Neural progenitor cell (in vitro differentiated cells): ENCODE measurements around the gene ITPR2. TPM values are rescaled to one million over a fixed set of nuclear protein-coding genes. Genes with fewer than 3 reads are reported as not detected.

ENCODE experiments used
- DNase-seq: peaks from one replicate; pipeline ENCODE4 v3.0.0-alpha.2; 2016; ENCODE audit warnings: low spot score
- H2AFZ ChIP-seq: fragments of 200-600 bp; sonication (generic); replicated peaks from 2 replicates; pipeline ENCODE4 v1.6.1; 2016; ENCODE audit warnings: antibody characterized with exemption
- H3F3A ChIP-seq: fragments of 200-600 bp; sonication (generic); 2 replicates; pipeline ENCODE4 v1.6.1; 2016; ENCODE audit warnings: antibody characterized with exemption, low read depth
- H3K27ac ChIP-seq: fragments of 200-600 bp; sonication (generic); 2 replicates; pipeline ENCODE4 v1.5.1; 2016; ENCODE audit warnings: mild to moderate bottlenecking
- H3K27me3 ChIP-seq: fragments of 200-600 bp; sonication (generic); 2 replicates; pipeline ENCODE4 v1.6.1; 2016; ENCODE audit warnings: mild to moderate bottlenecking, moderate library complexity
- H3K36me3 ChIP-seq: fragments of 200-600 bp; sonication (generic); 2 replicates; pipeline ENCODE4 v1.5.1; 2016
- H3K4me1 ChIP-seq: fragments of 200-600 bp; sonication (generic); 2 replicates; pipeline ENCODE4 v1.6.1; 2016; ENCODE audit warnings: mixed run types
- H3K4me2 ChIP-seq: fragments of 200-600 bp; sonication (generic); 2 replicates; pipeline ENCODE4 v1.6.1; 2016
- H3K4me3 ChIP-seq: fragments of 200-600 bp; sonication (generic); 2 replicates; pipeline ENCODE4 v1.5.1; 2016
- H3K79me2 ChIP-seq: fragments of 200-600 bp; sonication (generic); 2 replicates; pipeline ENCODE4 v1.6.1; 2016; ENCODE audit warnings: low read depth
- H3K9ac ChIP-seq: fragments of 200-600 bp; sonication (generic); 2 replicates; pipeline ENCODE4 v1.6.1; 2016
- H3K9me3 ChIP-seq: fragments of 200-600 bp; sonication (generic); 2 replicates; pipeline ENCODE4 v1.5.1; 2016; ENCODE audit warnings: low read depth
- H4K20me1 ChIP-seq: fragments of 200-600 bp; sonication (generic); 2 replicates; pipeline ENCODE4 v1.6.1; 2016; ENCODE audit warnings: low read depth
- H3K27ac Mint-ChIP-seq: 3 replicates; pipeline ENCODE4 v1.8.0; 2021; ENCODE audit warnings: mixed read lengths
- H3K27me3 Mint-ChIP-seq: 2 replicates; pipeline ENCODE4 v1.8.0; 2022; ENCODE audit warnings: low read depth, mild to moderate bottlenecking, inconsistent platforms, moderate library complexity, mixed read lengths; ENCODE audit not compliant: insufficient read depth
- H3K36me3 Mint-ChIP-seq: 3 replicates; pipeline ENCODE4 v1.8.0; 2021; ENCODE audit warnings: mixed read lengths
- H3K4me1 Mint-ChIP-seq: 3 replicates; pipeline ENCODE4 v1.8.0; 2021; ENCODE audit warnings: mixed read lengths
- H3K4me3 Mint-ChIP-seq: 3 replicates; pipeline ENCODE4 v1.8.0; 2021; ENCODE audit warnings: mild to moderate bottlenecking, moderate library complexity, mixed read lengths
- H3K9me3 Mint-ChIP-seq: 3 replicates; pipeline ENCODE4 v1.8.0; 2020; ENCODE audit warnings: mixed read lengths
- EZH2 ChIP-seq: fragments of 200-600 bp; sonication (generic); IDR thresholded peaks from 2 replicates; pipeline ENCODE4 v1.6.1; 2017; ENCODE audit warnings: antibody characterized with exemption, mild to moderate bottlenecking, moderate library complexity
- EZH2phosphoT487 ChIP-seq: fragments of 200-600 bp; sonication (generic); IDR thresholded peaks from 2 replicates; pipeline ENCODE4 v1.6.1; 2017; ENCODE audit warnings: antibody characterized with exemption
- total RNA-seq: library from RNA; depleted of rRNA; stranded (reverse); fragments of >200 nt; gene quantifications from 2 replicates; pipeline ENCODE4 v1.2.3, GENCODE V29; 2015; ENCODE audit warnings: low replicate concordance
- TF ChIP-seq, protein P1 (sequence below): fragments of 200-600 bp; sonication (generic); IDR thresholded peaks from 2 replicates; pipeline ENCODE4 v1.5.1; 2017; ENCODE audit warnings: antibody characterized with exemption, mild to moderate bottlenecking

ITPR2 gene
- total RNA-seq, 1 donor from 2014 or later, result 11.4 TPM

DNA sequence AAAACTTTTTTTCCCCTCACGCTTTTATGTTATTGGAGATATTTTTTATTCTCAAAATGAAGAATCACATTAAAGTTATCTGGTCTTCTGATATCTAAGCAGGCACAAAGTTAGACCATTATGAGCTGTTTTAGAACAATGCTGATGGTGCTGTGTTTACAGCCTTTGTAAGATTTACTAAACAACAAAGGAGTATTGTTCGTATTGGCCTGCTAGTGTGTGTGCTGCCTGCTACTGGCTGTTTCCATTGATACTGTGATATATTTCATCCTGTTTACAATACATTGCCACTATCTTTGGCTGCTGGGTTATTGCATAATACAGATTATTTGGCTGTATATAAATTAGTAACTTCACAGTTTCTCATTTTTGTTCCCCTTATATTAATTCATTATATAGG lies 220.8 kb downstream of the ITPR2 start:
- no peak overlapping the region for H3K4me3 Mint-ChIP-seq
- Histone ChIP-seq H3K27me3 (no peaks in the 10 kb centered on the region), H2AFZ (no peak overlapping the region), H3K79me2 (no peaks in the 10 kb centered on the region), H3K9ac (no peak overlapping the region), H3K4me1 (no peaks in the 10 kb centered on the region), H3K4me2 (no peak overlapping the region), H3K36me3 (no peaks in the 10 kb centered on the region), H3K27ac (no peak overlapping the region), H4K20me1 (no peaks in the 10 kb centered on the region), H3F3A (no peaks in the 10 kb centered on the region), H3K4me3 (no peak overlapping the region), H3K9me3 (no peaks in the 10 kb centered on the region)
- no peaks in the 10 kb centered on the region for H3K36me3 Mint-ChIP-seq
- no peaks in the 10 kb centered on the region for H3K27me3 Mint-ChIP-seq
- TF ChIP-seq EZH2 (no peak), EZH2phosphoT487 (no peak)
- TF ChIP-seq, protein P1, sequence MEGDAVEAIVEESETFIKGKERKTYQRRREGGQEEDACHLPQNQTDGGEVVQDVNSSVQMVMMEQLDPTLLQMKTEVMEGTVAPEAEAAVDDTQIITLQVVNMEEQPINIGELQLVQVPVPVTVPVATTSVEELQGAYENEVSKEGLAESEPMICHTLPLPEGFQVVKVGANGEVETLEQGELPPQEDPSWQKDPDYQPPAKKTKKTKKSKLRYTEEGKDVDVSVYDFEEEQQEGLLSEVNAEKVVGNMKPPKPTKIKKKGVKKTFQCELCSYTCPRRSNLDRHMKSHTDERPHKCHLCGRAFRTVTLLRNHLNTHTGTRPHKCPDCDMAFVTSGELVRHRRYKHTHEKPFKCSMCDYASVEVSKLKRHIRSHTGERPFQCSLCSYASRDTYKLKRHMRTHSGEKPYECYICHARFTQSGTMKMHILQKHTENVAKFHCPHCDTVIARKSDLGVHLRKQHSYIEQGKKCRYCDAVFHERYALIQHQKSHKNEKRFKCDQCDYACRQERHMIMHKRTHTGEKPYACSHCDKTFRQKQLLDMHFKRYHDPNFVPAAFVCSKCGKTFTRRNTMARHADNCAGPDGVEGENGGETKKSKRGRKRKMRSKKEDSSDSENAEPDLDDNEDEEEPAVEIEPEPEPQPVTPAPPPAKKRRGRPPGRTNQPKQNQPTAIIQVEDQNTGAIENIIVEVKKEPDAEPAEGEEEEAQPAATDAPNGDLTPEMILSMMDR, result no peak
- H3K27ac Mint-ChIP-seq, result no peak overlapping the region
- H3K4me1 Mint-ChIP-seq, result no peaks in the 10 kb centered on the region
- DNase-seq, result peak; percentile 11
- H3K9me3 Mint-ChIP-seq, result no peaks in the 10 kb centered on the region

- Histone ChIP-seq H3K36me3 (no peaks in the 10 kb centered on the region), H3K4me1 (no peaks in the 10 kb centered on the region), H3K9ac (no peak overlapping the region), H3K27me3 (no peaks in the 10 kb centered on the region), H3K79me2 (no peaks in the 10 kb centered on the region), H3K27ac (no peak overlapping the region), H3K9me3 (no peaks in the 10 kb centered on the region), H3K4me2 (no peak overlapping the region), H3K4me3 (no peak overlapping the region), H4K20me1 (no peaks in the 10 kb centered on the region), H2AFZ (no peak overlapping the region), H3F3A (no peaks in the 10 kb centered on the region)
- Mint-ChIP-seq H3K27me3 (no peaks in the 10 kb centered on the region), H3K27ac (no peak overlapping the region), H3K36me3 (no peaks in the 10 kb centered on the region), H3K4me1 (no peaks in the 10 kb centered on the region), H3K4me3 (no peak overlapping the region), H3K9me3 (no peaks in the 10 kb centered on the region)
- DNase-seq, result no peak
- TF ChIP-seq, protein P1, result no peak
- TF ChIP-seq EZH2phosphoT487 (no peak), EZH2 (no peak)
These were observed 221.4 kb downstream of the ITPR2 start for GRCh38 chr12:26611598-26611997.

DNA sequence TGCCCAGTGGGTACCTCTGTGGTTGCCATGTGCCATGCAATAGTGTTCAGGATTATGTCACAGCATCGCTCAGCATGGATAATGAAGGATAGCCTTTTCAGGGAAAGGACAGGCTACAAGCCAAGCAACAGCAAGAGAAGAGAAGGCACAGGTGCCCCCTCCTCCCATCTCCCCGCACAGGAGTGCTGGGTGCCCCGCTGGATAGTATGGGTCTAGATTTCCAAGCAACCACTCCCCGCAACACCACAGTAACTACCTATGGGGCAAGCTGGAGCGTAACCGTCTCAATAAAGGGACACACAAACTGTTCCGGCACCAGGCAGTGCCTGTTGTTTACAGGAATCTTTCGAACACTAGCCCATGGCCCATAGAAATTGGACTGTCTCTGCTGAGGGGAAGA lies 222.2 kb downstream of the ITPR2 start:
- Mint-ChIP-seq H3K27me3 (no peaks in the 10 kb centered on the region), H3K4me3 (no peak overlapping the region), H3K27ac (no peak overlapping the region), H3K36me3 (no peaks in the 10 kb centered on the region), H3K9me3 (no peaks in the 10 kb centered on the region), H3K4me1 (no peaks in the 10 kb centered on the region)
- no peaks in the 10 kb centered on the region for H3K36me3 ChIP-seq
- no peak overlapping the region for H3K4me3 ChIP-seq
- no peak overlapping the region for H3K27ac ChIP-seq
- H3K9ac ChIP-seq, result no peak overlapping the region
- TF ChIP-seq EZH2phosphoT487 (no peak), EZH2 (no peak)
- TF ChIP-seq, protein P1, result no peak
- no peaks in the 10 kb centered on the region for H4K20me1 ChIP-seq
- H3K79me2 ChIP-seq, result no peaks in the 10 kb centered on the region
- DNase-seq, result no peak
- H3F3A ChIP-seq, result no peaks in the 10 kb centered on the region
- no peaks in the 10 kb centered on the region for H3K27me3 ChIP-seq
- no peaks in the 10 kb centered on the region for H3K9me3 ChIP-seq
- no peaks in the 10 kb centered on the region for H3K4me1 ChIP-seq
- peak overlapping the region; percentile 19 for H2AFZ ChIP-seq
- no peak overlapping the region for H3K4me2 ChIP-seq
